Measurements from ENCODE around the gene SFMBT2.

DNA sequence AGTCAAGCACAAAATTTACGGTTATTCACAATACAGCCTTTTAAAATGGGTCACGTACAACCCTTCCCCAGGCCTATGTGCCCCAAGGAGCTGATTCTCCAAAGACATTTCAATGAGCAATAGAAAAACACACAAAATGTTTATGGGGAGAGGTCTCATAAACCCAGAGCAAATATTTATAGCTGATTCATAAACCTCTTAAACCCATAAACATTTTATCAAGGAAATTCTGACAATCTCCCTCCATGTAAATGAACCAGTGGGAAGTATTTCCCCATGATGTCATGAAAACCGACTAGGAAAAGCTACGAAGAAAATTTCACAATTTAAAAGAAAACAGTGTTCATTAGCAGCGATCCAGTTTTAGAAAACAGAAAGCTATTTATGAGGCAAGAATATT, 36.0 kb downstream of the SFMBT2 start:
- TF ChIP-seq POLR2AphosphoS5 (IDR thresholded peaks at IDR 0.05; ENCODE audit: borderline replicate concordance, low read depth, low read length) = no peak
- no peak for TF ChIP-seq EZH2 (IDR thresholded peaks at IDR 0.05)

Data from SK-N-MC (cell line).